Measurements from ENCODE around the gene SLC1A3.

The SLC1A3 gene

DNA sequence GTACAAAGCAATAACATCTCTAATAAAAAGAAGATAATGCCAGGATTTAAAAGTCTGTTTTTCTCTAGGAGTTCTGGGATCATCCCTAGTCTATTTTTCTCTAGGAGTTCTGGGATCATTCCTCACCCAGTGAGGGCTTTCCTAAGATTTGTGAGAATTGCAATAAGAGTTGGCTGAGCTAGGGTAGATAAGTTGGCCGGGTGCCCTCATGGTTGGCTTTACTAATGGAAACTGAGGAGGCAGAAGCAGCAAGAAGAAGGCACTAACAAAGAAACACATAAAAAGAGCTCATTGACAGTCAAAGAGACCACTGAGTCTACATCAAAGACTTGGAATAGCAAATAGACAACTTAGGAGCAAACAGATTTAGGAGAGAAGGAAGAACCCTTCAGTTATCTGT is 4.2 kb downstream of the SLC1A3 start:
- Mint-ChIP-seq H3K4me1 (peaks cover 60% of the 10 kb centered on the region), H3K27me3 (ENCODE audit: low read depth, poor library complexity) (peaks cover 4% of the 10 kb centered on the region), H3K4me3 (no peak overlapping the region), H3K9me3 (no peaks in the 10 kb centered on the region), H3K36me3 (ENCODE audit: low read depth) (peaks cover 33% of the 10 kb centered on the region), H3K27ac (no peak overlapping the region)
- no peak for DNase-seq
- TF ChIP-seq, protein P1, sequence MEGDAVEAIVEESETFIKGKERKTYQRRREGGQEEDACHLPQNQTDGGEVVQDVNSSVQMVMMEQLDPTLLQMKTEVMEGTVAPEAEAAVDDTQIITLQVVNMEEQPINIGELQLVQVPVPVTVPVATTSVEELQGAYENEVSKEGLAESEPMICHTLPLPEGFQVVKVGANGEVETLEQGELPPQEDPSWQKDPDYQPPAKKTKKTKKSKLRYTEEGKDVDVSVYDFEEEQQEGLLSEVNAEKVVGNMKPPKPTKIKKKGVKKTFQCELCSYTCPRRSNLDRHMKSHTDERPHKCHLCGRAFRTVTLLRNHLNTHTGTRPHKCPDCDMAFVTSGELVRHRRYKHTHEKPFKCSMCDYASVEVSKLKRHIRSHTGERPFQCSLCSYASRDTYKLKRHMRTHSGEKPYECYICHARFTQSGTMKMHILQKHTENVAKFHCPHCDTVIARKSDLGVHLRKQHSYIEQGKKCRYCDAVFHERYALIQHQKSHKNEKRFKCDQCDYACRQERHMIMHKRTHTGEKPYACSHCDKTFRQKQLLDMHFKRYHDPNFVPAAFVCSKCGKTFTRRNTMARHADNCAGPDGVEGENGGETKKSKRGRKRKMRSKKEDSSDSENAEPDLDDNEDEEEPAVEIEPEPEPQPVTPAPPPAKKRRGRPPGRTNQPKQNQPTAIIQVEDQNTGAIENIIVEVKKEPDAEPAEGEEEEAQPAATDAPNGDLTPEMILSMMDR (IDR thresholded peaks at IDR 0.05), result no peak

DNA sequence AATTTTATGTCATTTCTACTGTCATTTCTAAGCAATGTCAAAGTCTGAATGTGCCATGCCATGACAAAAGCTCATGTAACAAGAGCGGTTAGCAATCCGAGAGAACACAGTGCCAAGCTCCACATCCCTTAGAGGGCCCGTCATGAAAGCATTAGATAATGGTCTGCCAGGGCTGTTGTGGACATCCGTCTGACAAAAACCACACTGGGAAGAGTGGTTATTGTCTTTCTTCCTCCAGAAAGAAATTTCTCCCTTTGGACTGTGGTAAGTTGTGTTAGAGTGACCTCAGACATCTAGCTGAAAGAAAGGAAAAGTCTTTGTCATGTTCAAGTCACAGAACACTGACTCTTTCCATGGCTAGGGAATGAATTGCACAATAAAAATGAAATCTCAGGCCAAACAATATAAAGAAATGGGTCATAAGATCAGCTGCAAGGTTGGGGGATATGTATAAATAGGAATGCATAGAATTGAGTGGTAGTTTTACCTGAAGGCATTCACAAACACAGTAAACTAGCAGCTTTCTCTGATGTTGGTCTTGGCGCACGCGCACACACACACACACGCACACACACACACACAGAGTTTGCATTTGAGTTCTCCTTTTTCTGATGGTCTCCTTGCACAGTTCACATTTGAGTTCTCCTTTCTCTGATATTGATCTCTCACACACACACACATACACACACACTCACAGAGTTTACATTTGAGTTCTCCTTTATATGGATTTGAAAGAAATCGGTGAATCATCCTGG is 5.3 kb downstream of the SLC1A3 start:
- TF ChIP-seq, protein P1 (IDR thresholded peaks at IDR 0.05), result no peak
- Mint-ChIP-seq H3K4me1 (peaks cover 59% of the 10 kb centered on the region), H3K27me3 (ENCODE audit: low read depth, poor library complexity) (no peaks in the 10 kb centered on the region), H3K36me3 (ENCODE audit: low read depth) (peaks cover 33% of the 10 kb centered on the region), H3K4me3 (no peak overlapping the region), H3K27ac (no peak overlapping the region), H3K9me3 (no peaks in the 10 kb centered on the region)
- DNase-seq, result no peak

DNA sequence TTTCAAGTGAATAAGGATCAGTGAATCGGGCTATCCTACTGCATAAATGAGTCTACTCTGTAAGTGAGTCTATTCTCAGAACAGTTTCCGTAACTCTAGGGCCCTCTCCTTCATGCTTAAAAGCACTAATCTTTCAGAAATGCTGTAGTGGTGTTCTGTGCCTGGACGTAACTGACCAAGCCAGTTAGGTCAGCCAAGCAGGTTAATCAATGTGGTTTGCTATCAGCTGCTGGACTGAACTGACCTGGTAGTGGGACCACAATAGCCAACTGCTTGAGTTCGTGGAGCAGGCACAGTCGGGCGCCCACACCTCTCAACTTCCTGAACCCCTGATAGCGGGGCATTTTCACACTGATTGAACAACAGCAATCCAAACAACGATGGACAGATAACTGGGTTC is 6.8 kb downstream of the SLC1A3 start:
- Mint-ChIP-seq H3K27ac (no peak overlapping the region), H3K9me3 (no peaks in the 10 kb centered on the region), H3K4me1 (peaks cover 49% of the 10 kb centered on the region), H3K27me3 (ENCODE audit: low read depth, poor library complexity) (no peaks in the 10 kb centered on the region), H3K4me3 (no peak overlapping the region), H3K36me3 (ENCODE audit: low read depth) (peaks cover 33% of the 10 kb centered on the region)
- DNase-seq, result no peak
- TF ChIP-seq, protein P1 (IDR thresholded peaks at IDR 0.05), result no peak

DNA sequence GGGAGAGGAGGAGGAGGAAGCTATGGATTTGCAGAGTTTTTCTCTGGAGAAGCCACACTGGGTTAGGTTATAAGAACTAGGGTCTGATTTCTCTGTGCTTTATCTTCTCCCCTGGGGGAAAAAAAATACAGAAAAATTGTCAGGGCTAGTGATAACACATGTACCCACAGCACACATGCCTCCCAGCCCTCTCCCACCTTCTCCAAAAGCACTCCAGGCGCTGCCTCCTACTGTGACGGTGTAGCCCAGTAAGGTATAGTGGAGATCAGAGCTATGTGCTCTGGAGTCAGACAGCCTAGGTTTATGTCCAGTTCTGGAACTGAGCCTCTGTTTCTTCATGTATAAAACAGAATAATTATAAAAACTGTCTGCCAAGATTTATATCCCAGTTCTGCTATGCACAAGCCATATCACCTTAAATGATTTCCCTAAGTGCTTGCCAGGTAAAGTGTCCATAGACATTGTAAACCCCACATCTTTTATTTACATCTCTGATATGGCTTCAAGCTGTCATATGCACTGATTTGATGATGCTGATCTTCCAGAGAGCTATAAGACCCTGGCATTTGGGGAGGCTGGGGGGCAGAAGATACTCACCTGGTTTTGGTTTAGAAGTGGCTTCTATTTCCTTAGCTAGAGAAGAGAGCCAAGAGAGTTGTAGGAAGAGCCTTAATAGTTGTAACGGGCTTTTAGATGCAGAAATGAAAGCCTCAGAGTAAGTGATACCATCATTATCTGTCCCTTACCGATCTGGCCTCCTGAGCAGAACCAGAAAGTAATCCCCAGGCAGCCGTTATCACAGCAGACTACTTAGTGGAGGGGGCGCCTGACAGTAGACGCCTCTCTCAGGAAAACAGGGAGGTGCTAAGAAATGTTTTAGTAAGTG is 7.6 kb downstream of the SLC1A3 start:
- TF ChIP-seq, protein P1 (IDR thresholded peaks at IDR 0.05), result no peak
- peak overlapping the region; percentile 88 for H3K27ac Mint-ChIP-seq
- no peaks in the 10 kb centered on the region for H3K27me3 Mint-ChIP-seq (ENCODE audit: low read depth, poor library complexity)
- H3K4me3 Mint-ChIP-seq, result no peak overlapping the region
- DNase-seq, result no peak
- no peaks in the 10 kb centered on the region for H3K9me3 Mint-ChIP-seq
- peaks cover 33% of the 10 kb centered on the region for H3K36me3 Mint-ChIP-seq (ENCODE audit: low read depth)
- H3K4me1 Mint-ChIP-seq, result peaks cover 48% of the 10 kb centered on the region

DNA sequence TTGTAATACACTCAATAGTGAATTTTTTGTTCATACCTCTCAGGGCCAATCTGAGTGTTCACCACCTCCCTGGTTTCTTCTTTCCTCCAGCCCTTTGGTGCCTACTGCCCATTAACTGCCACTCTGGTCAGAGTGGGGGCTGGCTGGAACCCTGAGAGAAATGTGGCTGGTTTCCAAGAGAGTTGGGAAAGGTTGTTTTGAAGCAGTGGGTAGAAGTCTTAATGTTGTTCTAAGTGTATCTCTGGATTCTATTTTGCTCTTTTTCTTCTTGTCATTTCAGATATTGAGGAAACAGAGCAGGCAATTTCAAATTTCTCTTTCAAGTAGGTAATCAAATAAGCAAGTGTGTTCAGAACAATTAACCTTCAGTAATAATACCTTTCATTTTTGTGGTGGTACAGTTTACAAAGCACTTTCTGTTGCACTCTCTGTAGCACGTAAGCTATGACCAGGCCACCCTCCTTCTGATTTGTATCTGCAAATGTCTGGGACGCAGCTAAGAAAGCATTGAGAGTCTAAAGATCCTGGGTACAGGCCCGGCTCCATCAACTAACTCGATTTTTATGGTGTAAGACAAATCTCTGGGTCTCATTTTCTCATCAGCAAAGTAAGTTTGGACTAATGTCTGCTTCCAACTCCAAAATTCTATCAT is 8.4 kb downstream of the SLC1A3 start:
- Mint-ChIP-seq H3K36me3 (ENCODE audit: low read depth) (peaks cover 33% of the 10 kb centered on the region), H3K9me3 (no peaks in the 10 kb centered on the region), H3K4me1 (peaks cover 48% of the 10 kb centered on the region), H3K27ac (peak overlapping the region; percentile 88), H3K4me3 (peak overlapping the region; percentile 8), H3K27me3 (ENCODE audit: low read depth, poor library complexity) (no peaks in the 10 kb centered on the region)
- TF ChIP-seq, protein P1 (IDR thresholded peaks at IDR 0.05), result no peak
- no peak for DNase-seq

Data from nephron progenitor cell (in vitro differentiated cells).